Stimulated activated CD4-positive, alpha-beta T cell treated with anti-CD3 and anti-CD28 coated beads, Interleukin-2, amount 100 ng/mL, for 24 hours (primary cell): ENCODE data around the gene DUSP12.

Source experiments
- DNase-seq, 2 donors: peaks; one replicate each; pipeline ENCODE4 v3.0.0-alpha.2; 2020

DUSP12 gene

GRCh38 chr1:161771973-161772372 lies 22.4 kb downstream of the DUSP12 start:
- no peak for DNase-seq

DNA sequence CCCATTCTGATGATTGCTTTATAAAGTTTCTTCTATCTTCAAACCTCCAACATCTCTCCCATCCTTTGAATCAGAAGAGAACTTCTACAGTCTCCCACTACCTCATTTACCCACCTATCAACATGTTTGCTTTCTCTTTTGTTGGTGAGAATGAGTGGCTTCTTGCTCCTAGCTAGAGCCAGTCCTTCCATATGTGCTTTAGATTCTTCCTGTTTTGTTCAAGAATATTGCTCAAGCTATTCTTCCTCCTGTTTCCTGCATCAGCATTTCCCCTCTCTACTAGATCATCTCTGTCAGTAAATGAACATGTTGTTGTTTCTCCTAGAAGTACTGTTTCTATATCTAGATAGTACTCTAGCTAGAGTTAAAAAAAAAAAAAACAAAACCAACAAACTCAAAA lies 22.8 kb downstream of the DUSP12 start:
- no peak for DNase-seq

DNA sequence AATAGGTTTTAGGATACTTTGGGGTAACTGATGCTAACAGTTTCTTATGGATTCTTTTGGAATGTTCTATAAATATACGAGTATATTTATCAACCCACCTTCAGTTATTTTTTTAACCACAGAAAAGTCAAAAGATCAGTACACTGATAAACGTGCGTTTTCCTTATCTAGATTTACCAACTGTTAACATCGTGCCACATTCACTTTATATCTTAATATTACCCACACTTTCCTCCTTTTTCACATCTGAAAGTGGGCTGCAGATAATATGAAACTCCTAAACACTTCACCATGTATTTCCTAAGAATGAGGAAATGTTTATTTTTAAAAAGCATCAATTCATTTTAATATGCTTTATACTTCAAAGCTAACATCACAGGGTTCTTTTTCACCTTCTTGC lies 24.2 kb downstream of the DUSP12 start:
- no peak for DNase-seq

GRCh38 chr1:161777261-161777660 lies 27.7 kb downstream of the DUSP12 start:
- no peak for DNase-seq

GRCh38 chr1:161778522-161778921 lies 28.9 kb downstream of the DUSP12 start:
- no peak for DNase-seq

- DNase-seq: no peak
These were observed 29.8 kb downstream of the DUSP12 start for GRCh38 chr1:161779393-161779792.

DNA sequence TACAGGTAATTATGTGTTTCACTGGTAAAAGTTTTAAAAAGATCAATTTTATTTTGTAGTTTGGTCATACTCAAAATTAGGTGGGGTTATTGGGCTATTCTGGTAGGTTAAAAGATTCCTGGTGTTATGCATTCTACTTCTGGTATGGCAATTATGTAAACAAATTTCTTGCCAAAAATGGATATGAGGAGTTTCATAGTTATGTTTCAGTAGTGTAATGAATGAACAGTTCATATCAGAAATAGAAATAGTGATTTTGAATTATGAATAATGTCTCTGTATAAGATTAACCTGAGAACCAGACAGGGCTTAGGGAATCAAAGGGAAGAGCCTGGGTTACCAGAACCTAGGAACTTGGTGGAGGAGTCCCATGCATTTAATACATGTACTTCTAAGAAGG lies 32.4 kb downstream of the DUSP12 start:
- DNase-seq: no peak

DNA sequence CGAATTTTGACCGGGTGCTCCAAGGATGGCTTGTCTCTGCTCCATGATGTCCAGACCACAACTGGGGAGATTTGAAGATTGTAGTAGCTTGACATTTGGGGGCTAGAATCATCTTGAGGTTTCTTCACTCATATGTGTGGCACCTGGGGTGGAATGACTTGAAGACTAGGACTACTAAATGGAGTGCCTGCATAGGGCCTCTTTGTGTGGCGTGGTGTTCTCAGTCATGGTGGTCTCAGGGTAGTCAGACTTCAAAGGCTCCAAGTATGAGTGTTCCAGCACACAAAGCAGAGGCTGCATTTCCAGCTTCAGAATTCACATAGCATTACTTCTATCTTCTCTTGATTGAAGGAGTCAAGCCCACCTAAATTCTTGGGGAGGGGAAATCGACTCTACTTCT lies 33.3 kb downstream of the DUSP12 start:
- DNase-seq: no peak

GRCh38 chr1:161784968-161785367 lies 35.4 kb downstream of the DUSP12 start:
- DNase-seq: no peak

GRCh38 chr1:161787355-161787754 lies 37.8 kb downstream of the DUSP12 start:
- DNase-seq: no peak

DNA sequence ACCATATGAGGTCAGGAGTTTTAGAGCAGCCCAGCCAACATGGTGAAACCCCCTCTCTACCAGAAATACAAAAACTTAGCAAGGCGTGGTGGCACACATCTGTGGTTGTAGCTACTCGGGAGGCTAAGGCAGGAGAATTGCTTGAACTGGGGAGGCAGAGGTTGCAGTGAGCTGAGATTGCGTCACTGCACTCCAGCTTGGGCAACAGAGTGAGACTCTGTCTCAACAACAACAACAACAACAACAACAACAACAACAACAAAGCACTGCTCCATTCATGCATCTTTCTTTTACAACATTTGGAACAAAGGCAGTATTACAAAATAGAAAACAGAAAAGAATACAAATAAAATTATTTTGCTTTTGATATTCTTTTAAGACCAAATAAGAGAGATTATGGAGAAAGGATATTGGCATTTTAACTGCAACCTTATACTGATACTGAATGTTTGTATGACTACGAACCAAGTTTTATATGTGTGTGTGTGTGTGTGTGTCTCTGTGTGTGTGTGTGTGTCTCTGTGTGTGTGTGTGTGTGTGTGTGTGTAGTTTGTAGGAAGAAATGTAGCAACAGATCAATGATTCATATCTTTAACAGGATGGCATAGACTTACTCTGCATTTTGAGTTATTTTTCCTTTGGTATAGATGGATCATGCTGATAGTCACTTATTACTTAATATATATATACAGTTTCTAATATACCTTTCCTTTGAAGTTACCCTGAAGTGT lies 41.2 kb downstream of the DUSP12 start:
- DNase-seq: no peak

- DNase-seq: no peak
These were observed 42.5 kb downstream of the DUSP12 start for GRCh38 chr1:161791904-161792655.

DNA sequence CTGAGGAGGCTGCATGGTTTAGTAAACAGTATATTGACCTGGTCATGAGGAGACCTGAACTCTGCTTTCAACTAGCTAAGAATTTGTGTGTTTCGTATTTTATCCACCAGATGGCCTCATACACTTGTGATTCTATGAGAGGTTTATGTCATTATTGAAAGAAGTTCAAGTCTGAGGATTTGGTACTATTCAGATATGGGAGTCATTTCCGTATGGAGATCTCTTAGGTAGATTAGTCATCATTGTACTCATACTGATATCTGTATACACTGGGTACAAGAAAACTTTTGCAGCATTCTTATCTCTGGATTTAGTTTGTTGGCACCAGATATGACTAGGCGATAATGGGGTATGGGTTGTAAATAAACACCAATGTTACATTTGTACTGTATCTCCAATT lies 43.2 kb downstream of the DUSP12 start:
- DNase-seq: no peak

GRCh38 chr1:161799792-161800191 lies 50.2 kb downstream of the DUSP12 start:
- DNase-seq: no peak

- DNase-seq: no peak
These were observed 52.4 kb downstream of the DUSP12 start for GRCh38 chr1:161801955-161802354.

- no peak for DNase-seq
These were observed 53.6 kb downstream of the DUSP12 start for GRCh38 chr1:161803181-161803580.

- DNase-seq: no peak
These were observed 56.0 kb downstream of the DUSP12 start for GRCh38 chr1:161805399-161806197.
